NB4 (cell line): ENCODE data around the gene TUT7.

ENCODE experiments used
- CTCF ChIP-seq: IDR thresholded peaks from one replicate; pipeline ENCODE4 v1.5.1; 2012; ENCODE audit warnings: low read depth, low read length
- POLR2A ChIP-seq: IDR thresholded peaks from 2 replicates; pipeline ENCODE4 v1.6.1; 2011; ENCODE audit warnings: mild to moderate bottlenecking; ENCODE audit not compliant: insufficient read length; ENCODE audit errors: extremely low read depth

- no peak for TF ChIP-seq POLR2A
- TF ChIP-seq CTCF = no peak
These were observed 36.0 kb downstream of the TUT7 start for GRCh38 chr9:86318187-86318586.
